Measurements from ENCODE around the gene ATIC.
A peak's percentile ranks its signal among the peaks of the same experiment; 100 is the strongest.
"Not testable (repeated sequence)": the region's sequence is repeated elsewhere in the genome, so short reads cannot be mapped to it uniquely, and the experiment has no call there.

Gene ATIC

DNA sequence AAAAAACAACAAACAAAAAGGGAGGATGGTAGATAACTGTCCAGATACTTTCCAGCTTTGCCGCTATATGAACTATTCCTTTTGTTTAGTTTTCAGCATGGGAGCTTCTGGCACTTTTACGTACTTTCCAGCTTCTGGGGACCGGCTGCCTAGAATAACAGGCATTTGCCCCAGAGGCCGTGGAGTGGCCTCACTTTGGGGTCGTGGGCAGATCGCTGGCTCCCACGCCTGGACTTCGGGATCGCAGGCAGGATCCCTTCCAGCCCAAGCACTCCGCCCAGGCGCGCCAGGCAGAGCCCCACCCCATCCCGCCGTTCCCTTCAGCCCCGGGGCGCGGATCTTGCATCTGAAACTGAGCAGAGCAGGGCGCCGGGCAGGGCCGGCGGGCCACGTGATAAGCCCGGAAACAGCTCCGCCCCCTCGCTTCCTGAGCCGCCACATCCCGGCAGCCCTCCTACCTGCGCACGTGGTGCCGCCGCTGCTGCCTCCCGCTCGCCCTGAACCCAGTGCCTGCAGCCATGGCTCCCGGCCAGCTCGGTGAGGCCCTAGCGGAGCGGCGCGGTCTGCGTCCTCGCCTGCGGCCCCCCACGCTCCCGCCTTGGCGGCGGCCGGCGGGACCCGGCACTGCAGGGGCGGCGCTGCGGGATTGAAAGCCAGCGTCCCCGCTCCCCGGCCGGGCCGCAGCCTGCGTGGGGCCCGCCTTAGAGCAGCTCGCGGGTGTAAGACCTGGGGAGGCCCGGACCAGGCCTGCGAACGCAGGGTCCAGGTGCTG, at the start of gene ATIC:
ATIC (plus strand) TSS at position 435 of the 772 bp plus-strand sequence; CDS start at position 519, 84 bp downstream.
- DNase-seq = peak; percentile 86

DNA sequence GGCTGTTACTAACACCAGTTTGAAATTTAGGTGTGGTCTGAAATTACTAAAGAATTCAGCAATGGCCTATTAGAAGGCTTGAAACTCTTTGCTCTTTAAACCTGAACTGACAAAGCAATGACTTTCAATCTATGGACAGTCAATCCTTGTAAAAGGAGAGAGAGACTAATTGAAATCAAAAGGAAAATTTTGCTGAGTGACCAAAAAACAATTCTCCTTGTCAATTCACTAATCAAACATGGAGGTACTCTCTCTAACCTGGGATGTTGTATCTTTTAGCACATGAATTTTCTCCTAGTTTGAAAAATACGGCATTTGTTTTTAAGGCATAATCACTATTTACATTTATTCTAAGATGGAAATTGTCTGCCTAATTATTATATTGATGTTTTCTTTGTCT, 49.6 kb upstream of the ATIC start:
- no peak for DNase-seq

DNA sequence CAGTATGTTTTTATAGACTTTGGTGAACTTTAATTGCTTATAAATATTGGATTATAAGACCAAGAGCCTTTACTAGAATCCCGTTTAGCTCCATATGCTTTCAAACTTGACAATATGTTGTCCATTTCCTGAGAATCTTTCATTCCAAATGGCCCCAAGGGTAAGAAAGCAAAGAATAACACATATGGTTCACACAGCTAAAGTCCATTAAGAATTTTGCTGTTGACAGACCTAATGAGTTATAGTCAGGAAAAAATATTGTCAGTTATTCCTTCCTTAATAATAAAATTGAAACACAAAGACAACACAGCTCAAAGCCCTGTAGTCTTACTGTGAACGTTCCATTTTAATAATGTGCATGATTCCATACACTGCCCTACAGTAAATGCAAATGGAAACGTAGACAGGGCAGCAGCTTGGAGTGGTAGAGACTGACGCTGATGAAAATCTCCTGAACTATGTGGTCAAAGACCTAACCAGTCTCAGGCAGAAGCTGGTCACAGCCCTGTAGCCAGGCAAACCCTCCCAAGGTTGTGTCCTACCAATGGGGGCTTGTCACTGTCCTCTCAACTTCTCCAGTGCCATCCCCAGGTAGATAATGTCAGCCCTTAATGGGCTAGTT, 49.0 kb upstream of the ATIC start:
- DNase-seq = no peak

DNA sequence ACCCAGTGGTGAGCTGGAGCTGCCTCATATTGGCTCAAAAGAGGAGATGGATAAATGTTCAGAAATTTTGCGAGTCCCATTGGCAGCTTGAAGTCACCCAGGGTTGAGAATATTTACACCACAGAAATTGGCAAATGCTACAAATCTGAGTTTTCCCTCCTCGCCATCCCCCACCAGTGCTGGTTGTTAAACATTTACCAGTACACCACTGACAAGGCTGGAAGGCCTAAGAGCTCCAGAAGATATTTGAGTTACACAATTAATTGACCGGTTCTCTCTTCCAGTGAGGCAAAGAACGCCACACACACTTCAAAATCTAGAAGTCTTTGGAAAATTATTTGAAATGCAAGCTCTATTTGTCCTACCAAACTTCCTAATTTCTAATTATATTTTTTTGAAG, 47.5 kb upstream of the ATIC start:
- no peak for DNase-seq

DNA sequence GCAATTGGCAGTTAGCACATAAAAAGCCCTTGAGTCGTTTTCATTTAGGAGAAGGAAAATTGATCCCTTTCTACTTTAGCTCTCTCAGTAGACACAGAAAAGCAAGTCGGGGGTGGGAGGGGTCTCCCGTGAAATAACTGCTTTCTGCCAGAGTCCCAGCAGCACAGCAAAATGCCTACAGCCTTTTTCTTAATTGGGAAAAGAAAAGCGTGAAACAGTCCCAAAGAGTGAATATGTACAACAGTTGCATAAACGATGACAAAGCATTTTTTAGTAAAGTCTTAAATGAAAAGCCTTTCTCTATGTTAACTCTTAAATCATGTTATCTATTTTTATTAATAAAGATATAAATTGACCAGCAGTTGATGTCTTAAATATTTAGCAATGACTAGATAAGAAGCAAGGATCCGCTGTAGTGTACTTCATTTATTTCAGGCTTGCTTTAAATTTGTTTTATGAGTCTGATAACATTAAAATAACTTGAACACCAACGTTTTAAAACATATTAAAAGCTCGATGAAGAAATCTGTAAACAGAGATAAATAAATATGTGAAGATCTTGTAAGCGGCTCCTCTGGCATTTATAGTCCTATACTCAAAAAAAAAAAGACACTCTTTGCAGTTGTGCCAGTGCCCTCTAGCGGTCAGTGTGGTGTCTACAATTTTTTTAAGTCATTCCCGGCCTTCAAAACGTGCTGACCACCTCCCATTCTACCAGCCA, 42.3 kb upstream of the ATIC start:
- DNase-seq = peak; percentile 14

DNA sequence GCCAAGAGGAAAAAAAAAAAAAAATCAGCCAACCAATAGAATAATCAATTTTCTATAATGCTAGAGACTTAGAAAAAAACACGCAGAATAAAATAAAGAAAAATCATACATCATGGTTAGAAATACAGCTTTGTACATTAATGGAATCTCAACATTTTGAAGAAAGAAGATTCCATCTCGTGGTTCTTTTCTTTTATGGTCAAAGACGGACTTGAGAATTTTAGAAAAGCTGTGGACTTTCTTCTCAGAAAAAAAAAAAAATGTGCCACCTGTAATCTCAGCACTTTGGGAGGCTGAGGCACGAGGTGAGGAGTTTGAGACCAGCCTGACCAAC, 41.8 kb upstream of the ATIC start:
- DNase-seq = no peak

DNA sequence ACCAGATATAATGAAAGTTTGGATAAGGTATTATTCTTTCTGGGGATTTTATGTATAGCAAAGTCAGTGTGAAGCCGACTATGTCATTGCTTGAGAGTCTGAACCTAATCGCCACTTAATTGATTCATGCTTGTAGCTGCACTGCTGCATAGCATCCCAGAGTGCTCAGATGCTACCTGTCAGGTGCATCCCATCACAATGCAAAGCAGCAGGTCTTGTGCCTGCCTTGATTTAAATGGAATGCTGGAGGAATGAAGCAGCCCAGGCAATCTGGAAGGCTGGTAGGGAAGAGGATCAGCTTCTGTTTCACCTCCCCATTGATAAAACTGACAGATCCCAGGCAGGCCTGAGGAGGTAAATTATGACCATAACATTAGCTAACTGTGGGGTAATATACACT, 40.4 kb upstream of the ATIC start:
- DNase-seq = no peak

DNA sequence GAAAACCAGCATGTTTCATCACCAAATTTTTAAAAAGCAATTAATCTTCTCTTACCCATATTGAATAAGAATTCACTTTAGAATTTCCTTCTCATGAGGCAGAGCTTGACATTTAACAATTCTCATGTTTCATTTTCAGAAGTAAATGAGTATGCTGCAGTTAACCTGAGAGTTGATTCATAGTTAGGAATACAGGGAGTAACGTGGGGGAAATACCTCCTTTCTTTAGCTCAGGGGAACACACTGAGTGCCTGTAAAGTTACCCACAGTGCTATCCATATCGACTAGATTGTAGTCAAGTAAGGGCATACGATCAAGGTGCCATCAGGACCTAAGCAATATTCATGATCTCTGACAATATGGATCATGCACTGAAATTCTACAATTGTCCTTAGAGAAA, 38.9 kb upstream of the ATIC start:
- no peak for DNase-seq

DNA sequence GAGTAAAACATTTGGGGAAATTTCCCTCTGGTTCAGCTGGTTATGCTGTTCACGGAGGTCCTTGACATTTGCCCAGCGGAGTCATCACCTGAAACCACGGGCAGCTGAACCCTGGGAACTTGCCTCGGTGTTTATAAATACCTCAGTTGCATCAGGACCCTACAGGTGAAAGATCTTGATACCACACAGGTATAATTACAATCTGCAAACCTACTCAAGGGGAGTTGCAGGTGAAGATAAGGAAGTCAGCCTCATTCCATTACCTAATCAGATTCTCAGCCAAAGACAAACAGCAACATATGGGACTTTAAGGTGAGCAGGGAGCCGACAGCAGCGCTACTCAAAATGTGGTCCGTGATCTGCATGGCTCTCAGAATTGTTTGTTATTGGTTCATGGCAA, 37.0 kb upstream of the ATIC start:
- DNase-seq = no peak

DNA sequence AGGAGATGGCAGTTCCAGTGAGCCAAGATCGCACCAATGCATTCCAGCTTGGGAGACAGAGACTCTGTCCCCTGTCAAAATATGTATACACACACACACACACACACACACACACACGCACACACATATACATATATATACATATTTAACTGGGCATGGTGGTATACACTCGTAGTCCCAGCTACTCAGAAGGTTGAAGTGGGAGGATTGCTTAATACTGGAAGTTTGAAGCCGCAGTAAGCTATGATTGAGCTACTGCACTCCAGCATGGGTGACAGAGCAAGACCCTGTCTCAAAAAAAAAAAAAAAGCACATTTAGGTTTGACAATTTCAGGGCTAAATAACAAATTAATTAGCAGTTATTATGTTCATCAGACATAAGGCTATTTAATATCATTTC, 36.0 kb upstream of the ATIC start:
- no peak for DNase-seq

DNA sequence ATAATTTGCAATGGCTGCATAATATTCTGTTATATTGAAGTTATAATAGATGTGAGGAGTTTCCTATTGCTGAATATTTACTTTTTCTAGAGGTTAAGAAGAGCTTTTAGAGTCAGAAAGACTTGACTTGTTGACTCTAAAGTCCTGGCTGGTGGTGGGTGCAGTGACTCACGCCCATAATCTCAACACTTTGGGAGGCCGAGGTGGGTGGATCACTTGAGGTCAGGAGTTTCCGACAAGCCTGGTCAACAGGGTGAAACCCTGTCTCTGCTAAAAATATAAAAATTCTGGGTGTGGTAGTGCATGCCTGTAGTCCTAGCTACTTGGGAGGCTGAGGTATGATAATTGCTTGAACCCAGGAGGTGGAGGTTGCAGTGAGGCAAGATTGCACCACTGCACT, 33.9 kb upstream of the ATIC start:
- DNase-seq = no peak

DNA sequence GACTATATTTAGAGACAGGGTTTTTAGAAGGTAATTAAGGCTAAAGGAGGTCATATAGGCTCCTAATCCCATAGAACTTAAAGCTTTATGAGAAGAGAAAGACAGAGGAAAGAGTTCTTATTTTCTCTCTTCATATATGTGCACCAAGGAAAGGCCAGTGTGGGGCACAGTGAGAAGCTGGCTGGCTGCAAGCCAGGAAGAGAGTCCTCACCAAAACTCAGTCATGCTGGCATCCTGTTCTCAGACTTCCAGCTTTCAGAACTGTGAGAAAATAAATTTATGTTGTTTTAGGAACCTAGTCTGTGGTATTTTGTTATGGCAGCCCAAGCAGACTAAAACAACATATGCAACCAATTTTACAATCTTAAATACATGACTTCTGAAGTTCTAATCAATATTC, 31.5 kb upstream of the ATIC start:
- DNase-seq = no peak

DNA sequence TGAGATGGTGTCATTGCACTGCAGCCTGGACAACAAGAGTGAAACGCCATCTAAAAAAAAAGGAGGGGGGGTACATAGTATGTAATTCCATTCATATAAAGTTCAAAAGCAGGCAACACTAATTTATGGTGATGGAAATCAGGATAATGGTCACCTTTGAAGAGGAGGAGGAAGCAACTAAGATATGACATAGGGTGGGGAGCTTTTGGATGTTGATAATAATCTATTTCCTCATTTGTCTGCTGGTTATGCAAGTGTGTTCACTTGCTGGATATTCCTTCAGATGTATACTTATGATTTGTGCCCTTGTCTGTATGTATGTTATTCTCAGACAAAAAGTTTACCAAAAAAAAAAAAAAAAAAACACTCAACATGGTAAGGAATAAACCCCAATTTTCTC, 28.6 kb upstream of the ATIC start:
- no peak for DNase-seq

DNA sequence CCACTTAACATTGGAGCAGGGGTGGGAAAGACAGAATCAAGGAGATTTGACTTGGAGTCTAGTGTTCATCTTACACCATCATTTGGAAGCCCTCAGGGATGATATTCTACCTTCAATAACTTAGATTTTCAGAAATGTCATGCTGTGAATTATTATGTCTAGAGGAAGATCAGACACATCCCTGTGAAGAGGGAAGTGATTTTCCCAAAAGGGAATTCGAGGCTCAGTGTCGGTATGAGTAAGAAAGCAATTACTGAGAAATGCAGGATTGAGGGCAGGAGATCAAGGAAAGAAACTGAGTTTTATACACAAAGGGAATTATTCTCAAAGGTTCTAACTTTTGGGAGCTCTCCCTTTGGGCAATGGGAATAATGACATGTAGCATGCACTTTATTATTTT, 25.6 kb upstream of the ATIC start:
- no peak for DNase-seq

DNA sequence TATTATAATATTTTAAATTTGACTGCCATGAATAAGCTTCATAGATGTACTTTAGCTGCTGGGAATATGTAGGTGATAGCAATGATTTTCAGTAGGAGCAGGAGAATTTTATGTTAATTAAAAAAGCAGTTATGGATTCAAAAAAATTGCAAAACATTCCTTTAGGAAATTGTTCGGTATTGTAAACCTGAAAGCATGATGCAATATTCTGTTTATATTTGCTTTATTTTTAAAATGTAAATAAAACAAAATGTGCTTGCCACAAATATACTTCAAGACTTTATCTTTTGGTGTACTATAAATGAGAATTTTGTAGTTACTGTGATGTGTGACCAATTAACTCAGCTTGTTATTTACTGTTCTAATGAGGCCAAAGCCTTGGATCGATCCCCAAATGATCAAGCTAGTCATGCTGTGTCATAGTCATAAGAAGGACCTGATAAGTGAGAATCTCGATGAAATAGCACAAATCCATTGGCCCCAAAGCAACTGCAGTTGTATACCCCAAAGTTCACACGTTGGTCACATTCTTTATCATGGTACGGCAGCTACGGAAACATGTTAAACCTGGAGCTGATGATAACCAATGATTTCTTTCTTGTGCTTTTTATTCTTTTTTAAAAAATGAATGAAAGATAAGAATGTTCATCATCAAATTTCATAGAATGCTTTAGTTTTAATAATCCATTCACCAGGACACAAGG, 23.6 kb upstream of the ATIC start:
- DNase-seq = no peak

DNA sequence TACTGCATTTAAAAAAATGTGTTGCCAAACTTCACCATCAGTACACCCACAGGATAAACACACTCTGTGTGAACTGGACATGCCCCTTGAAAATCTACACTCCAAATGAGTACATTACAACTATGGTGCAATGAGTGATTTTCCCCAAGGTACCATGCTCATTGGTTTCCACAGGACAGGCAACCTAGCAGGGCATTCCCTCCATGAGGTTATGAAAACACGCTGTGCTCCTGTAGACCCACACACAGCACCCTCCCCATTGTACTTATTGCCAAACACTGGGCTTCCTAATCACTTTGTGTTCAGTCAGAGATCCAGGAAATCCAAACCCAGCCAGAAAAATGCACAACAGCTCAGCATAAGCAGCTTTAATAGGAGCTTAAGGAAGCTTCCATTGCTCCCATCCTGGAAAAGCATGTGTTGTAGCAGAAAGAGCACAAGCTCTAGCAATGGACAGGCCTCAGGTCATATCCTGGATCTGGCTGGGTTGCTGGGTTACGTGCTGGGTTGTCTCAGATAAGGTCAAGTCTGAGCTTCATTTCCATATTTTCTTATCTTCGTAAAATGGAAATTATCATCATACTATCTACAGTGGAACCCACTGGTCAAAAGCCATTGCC, 20.8 kb upstream of the ATIC start:
- no peak for DNase-seq

DNA sequence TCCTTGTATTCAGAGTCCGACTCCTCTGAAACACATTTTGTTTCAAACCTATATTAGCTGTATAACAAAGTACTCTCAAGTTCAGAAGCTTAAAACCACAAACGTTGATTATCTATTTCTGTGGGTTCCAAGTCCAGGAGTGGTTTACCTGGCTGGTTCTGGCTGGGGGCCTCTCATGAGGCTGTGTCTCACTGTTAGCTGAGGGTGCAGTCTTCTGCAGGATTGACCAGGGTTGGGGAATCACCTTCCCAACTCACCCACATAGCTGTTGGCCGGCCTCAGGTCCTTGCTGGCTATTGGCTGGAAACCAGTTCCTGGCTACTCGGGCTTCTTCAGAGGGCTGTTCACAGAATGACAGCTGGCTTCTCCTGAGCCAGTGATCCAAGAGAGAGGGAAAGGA, 18.0 kb upstream of the ATIC start:
- no peak for DNase-seq

DNA sequence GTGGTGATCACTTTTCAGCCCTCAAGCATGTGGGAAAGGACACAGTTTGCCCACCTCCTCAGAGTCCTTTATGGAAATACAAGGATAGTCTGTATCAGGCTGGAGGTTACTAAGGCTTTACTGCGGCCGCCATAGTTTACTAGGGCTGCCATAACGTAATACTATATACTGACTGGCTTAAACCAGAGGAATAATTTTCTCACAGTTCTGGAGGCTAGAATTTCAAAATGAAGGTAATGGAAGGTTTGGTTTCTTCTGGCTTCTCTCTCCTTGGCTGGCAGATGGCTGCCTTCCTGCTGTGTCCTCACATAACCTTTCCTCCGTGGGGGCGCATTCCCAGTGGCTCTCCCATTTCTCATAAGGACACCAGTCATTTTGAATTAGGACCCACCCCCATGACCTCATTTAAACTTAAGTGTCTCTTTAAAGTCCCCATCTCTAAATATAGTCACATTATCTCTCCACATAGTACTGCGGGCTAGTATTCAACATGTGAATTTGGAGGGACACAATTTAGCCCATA, 12.5 kb upstream of the ATIC start:
- no peak for DNase-seq

DNA sequence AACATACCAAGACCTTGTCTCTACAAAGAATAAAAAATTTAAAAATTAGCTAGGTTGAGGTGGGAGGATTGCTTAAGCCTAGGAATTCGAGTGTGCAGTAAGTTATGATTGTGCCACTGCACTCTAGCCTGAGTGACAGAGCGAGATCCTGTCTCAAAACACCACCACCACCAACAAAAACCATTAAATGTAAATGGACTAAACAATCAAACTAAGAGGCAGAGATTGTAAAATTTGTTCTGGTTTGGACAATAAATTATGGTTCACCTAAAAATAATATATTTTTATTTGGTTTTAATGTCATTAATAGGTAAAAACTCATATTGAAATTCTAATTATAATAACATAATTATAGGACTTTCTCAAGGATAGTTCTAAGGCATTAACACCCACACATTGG, 9.9 kb upstream of the ATIC start:
- DNase-seq = no peak

DNA sequence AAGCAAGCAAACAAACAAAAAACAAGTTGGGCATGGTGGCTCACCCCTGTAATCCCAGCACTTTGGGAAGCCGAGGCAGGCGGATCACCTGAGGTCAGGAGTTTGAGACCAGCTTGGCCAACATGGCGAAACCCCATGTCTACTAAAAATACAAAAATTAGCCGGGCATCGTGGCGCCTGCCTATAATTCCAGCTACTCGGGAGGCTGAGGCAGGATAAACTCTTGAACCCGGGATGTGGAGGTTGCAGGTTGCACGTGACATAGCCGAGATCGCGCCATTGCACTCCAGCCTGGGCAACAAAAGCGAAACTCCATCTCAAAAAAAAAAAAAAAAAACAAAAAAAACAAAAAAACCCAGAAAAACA, 617 bp upstream of the ATIC start:
- DNase-seq = not testable (repeated sequence)

DNA sequence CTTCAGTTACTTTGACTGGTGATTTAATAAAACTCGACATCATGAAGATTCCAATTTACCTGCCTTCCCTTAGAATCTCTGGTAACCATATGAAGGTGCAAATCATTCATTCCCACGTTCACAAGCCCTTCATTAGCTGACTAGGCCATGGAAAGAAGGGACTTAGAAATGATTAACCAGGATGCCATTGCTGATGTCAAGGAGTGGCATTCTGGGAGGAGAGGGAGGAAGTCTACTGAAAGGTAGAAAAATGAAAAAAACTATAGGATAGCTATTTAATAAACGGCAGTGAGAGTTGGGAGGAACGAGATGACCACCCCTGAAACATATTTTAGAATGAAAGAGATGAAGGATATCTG, 1.4 kb downstream of the ATIC start:
- no peak for DNase-seq

DNA sequence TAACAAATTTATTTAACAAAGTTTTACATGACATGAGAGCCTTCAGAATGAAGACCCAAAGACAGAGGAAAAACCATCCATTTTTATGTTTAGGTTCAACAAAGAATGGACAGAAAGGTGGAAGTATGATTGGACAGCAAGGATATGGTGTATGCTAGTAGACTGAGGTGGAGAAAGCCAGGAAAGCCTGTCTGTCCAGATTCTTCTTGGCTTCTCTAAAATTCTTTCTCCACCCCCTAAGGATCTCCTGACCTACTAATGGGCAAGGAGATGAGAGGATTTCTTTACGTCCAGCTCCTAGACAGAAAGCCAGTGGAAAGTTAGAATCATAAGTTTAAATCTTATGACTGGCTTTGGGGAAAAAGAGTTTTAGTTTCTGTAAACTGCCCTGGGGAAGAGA, 3.0 kb downstream of the ATIC start:
- DNase-seq = no peak

DNA sequence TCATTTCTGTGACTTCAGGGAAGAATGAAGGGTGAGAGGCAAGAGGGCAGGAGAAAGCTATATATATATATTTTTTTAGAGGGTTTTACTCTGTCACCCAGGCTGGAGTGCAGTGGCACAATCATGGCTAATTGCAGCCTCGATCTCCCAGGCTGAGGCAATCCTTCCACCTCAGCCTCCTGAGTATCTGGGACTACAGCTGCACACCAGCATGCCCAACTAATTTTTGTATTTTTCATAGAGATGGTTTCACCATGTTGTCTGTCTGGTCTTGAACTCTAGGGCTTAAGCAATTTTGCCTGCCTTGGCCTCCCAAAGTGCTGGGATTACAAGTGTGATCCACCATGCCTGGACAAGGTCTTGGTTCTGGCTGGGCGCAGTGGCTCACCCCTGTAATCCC, 3.4 kb downstream of the ATIC start:
- no peak for DNase-seq
